HepG2 (cell line): ENCODE measurements around the gene GAPDH. TPM values are rescaled to one million over a fixed set of nuclear protein-coding genes. Genes with fewer than 3 reads are reported as not detected.

Experiments used
- ATAC-seq: fragments of 200-7000 bp; cut with Tn5 transposase; 3 replicates; pipeline ENCODE4 v1.9.1; 2020; ENCODE audit warnings: mild to moderate bottlenecking, moderate library complexity
- BruUV-seq: library from RNA; stranded (reverse); fragments of 400-500 nt; replicated peaks from 2 replicates; lab custom pipeline; 2021; lab: Mats Ljungman, UMichigan
- CTCF ChIA-PET: fragments of 300-600 bp; formaldehyde crosslinking; extraction: SDS; loops from one replicate; lab custom pipeline; 2021; ENCODE audit warnings: low total read pairs, inconsistent platforms, low intra/inter-chr PET ratio; lab: Yijun Ruan, JAX
- POLR2A ChIA-PET: fragments of 350-600 bp; sonication (Branson Sonifier 250); formaldehyde crosslinking; loops from one replicate; lab custom pipeline; 2020; ENCODE audit warnings: antibody characterized with exemption, inconsistent platforms; lab: Yijun Ruan, JAX
- DNase-seq: peaks from one replicate; pipeline ENCODE4 v3.0.0-alpha.2; 2015; ENCODE audit warnings: low spot score
- FAIRE-seq: peaks from 3 replicates; lab custom pipeline; 2011; peaks lifted over from hg19 to GRCh38; lab: Jason Lieb, UNC
- H2AFZ ChIP-seq: one replicate; pipeline ENCODE4 v1.6.1; 2011; ENCODE audit warnings: low read length, inconsistent platforms
- H3K27ac ChIP-seq: fragments of 300-600 bp; 3 replicates; pipeline ENCODE4 v1.8.0; 2011; ENCODE audit warnings: mixed run types, mild to moderate bottlenecking, mixed read lengths, low read length, inconsistent platforms; ENCODE audit not compliant: insufficient read depth; ENCODE audit errors: extremely low read length
- H3K27me3 ChIP-seq, 2 experiments: fragments of 200-600 bp in 1 of 2; 2 replicates in 1 of 2; 3 replicates in 1 of 2; pipeline versions ENCODE4 v1.6.0 to v1.8.0; 2011; ENCODE audit warnings: low read length in 2 of 2, mild to moderate bottlenecking in 2 of 2, moderate library complexity in 2 of 2, inconsistent platforms in 1 of 2; ENCODE audit not compliant: insufficient read depth in 2 of 2, control insufficient read depth in 1 of 2
- H3K36me3 ChIP-seq, 2 experiments: fragments of 200-600 bp in 1 of 2; replicated peaks in 1 of 2; 2 replicates in 1 of 2; 3 replicates in 1 of 2; pipeline versions ENCODE4 v1.5.1 to v1.8.0; 2011; ENCODE audit warnings: low read length in 2 of 2, inconsistent platforms in 1 of 2; ENCODE audit not compliant: insufficient read depth in 2 of 2, control insufficient read depth in 1 of 2
- H3K4me1 ChIP-seq: 2 replicates; pipeline ENCODE4 v1.5.1; 2012; ENCODE audit warnings: low read length, inconsistent platforms; ENCODE audit not compliant: insufficient read depth
- H3K4me2 ChIP-seq: 2 replicates; pipeline ENCODE4 v1.6.0; 2011; ENCODE audit warnings: low read depth, low read length, inconsistent platforms
- H3K4me3 ChIP-seq, 3 experiments: fragments of 200-600 bp in 1 of 3; sonication (generic), shearing (Covaris generic) in 1 of 3; replicated peaks in 1 of 3; 2 replicates each; pipeline ENCODE4 v1.5.1; 2011 to 2016; ENCODE audit warnings: low read length in 3 of 3, inconsistent platforms in 2 of 3, low read depth in 2 of 3, mild to moderate bottlenecking in 2 of 3, control low read depth in 1 of 3, mixed read lengths in 1 of 3; ENCODE audit not compliant: insufficient read depth in 1 of 3
- H3K79me2 ChIP-seq: one replicate; pipeline ENCODE4 v1.6.1; 2011; ENCODE audit warnings: low read length, inconsistent platforms; ENCODE audit not compliant: insufficient read depth
- H3K9ac ChIP-seq: 2 replicates; pipeline ENCODE4 v1.6.0; 2011; ENCODE audit warnings: mild to moderate bottlenecking, low read depth, low read length, inconsistent platforms; ENCODE audit not compliant: insufficient read depth
- H3K9me3 ChIP-seq: 2 replicates; pipeline ENCODE4 v1.5.1; 2012; ENCODE audit warnings: mild to moderate bottlenecking, low read length
- H4K20me1 ChIP-seq: 2 replicates; pipeline ENCODE4 v1.6.0; 2011; ENCODE audit warnings: inconsistent platforms, mild to moderate bottlenecking, low read length, moderate library complexity; ENCODE audit not compliant: insufficient read depth
- ARID3A ChIP-seq: IDR thresholded peaks from 2 replicates; pipeline ENCODE4 v1.6.1; 2012; ENCODE audit warnings: low read depth, low read length, improper control_type of control experiment
- ELF1 ChIP-seq: sonication (generic); formaldehyde crosslinking; IDR thresholded peaks from 2 replicates; pipeline ENCODE4 v1.4.0; 2020; ENCODE audit warnings: missing genetic modification reagents
- HDAC2 ChIP-seq: sonication (generic); formaldehyde crosslinking; IDR thresholded peaks from 2 replicates; pipeline ENCODE4 v1.4.0; 2020; ENCODE audit warnings: missing genetic modification reagents
- SNAI1 ChIP-seq: sonication (generic); formaldehyde crosslinking; IDR thresholded peaks from 2 replicates; pipeline ENCODE4 v1.5.0; 2020; ENCODE audit warnings: mild to moderate bottlenecking, missing genetic modification reagents, borderline replicate concordance
- ZBTB7A ChIP-seq: sonication (generic); formaldehyde crosslinking; IDR thresholded peaks from 2 replicates; pipeline ENCODE4 v1.8.0; 2022; ENCODE audit warnings: mild to moderate bottlenecking, missing genetic modification reagents
- ZNF121 ChIP-seq: sonication (generic); formaldehyde crosslinking; IDR thresholded peaks from 2 replicates; pipeline ENCODE4 v1.5.0; 2020; ENCODE audit warnings: mild to moderate bottlenecking, missing genetic modification reagents
- ZNF512B ChIP-seq: sonication (generic); formaldehyde crosslinking; IDR thresholded peaks from 2 replicates; pipeline ENCODE4 v1.5.1; 2020; ENCODE audit warnings: missing genetic modification reagents, mild to moderate bottlenecking, borderline replicate concordance
- ZNF720 ChIP-seq: sonication (generic); formaldehyde crosslinking; IDR thresholded peaks from 2 replicates; pipeline ENCODE4 v1.4.0; 2020; ENCODE audit warnings: missing genetic modification reagents
- ZNF737 ChIP-seq: sonication (generic); formaldehyde crosslinking; IDR thresholded peaks from 2 replicates; pipeline ENCODE4 v1.5.0; 2020; ENCODE audit warnings: missing genetic modification reagents, mild to moderate bottlenecking, borderline replicate concordance
- WGBS: methylation state at CpG from one replicate; pipeline ENCODE4 v1.1.6; 2017; ENCODE audit warnings: low lambda C conversion rate; 5-methylcytosine and 5-hydroxymethylcytosine counted together
- in situ Hi-C: cut with HindIII; loops from 2 replicates; pipeline ENCODE4 v1.10.0; 2017; ENCODE audit warnings: low pct_unique_long_range_greater_than_20kb; ENCODE audit not compliant: extremely low pct_ligation_motif_present
- intact Hi-C: fragments of 100-400 bp; cut with micrococcal nuclease; formaldehyde crosslinking; loops from one replicate; pipeline ENCODE4 v1.10.0; 2022; ENCODE audit not compliant: unreplicated experiment
- polyA plus RNA-seq, 8 experiments: library from polyadenylated mRNA; depleted of rRNA in 3 of 8; stranded (reverse) in 7 of 8; unstranded in 1 of 8; fragments of >200 nt; fragmentation: Illumina TruSeq in 4 of 8; extraction: Trizol in 4 of 8; gene quantifications; 2 replicates each; pipeline versions ENCODE4 v1.2.1 to v1.2.3, GENCODE V29; 2011 to 2016; ENCODE audit warnings: low read depth in 4 of 8, missing spikeins in 1 of 8, mixed read lengths in 1 of 8; ENCODE audit not compliant: insufficient read depth in 1 of 8
- total RNA-seq, 5 experiments: library from RNA; depleted of rRNA; stranded (reverse); fragments of >200 nt; fragmentation: Illumina TruSeq; extraction: Trizol; gene quantifications; 2 replicates each; pipeline ENCODE4 v1.2.3, GENCODE V29; 2016; ENCODE audit warnings: low read depth in 1 of 5
- TF ChIP-seq, protein P1 (sequence below): sonication (generic); formaldehyde crosslinking; IDR thresholded peaks from 2 replicates; pipeline ENCODE4 v1.5.1; 2020; ENCODE audit warnings: missing genetic modification reagents, mild to moderate bottlenecking, borderline replicate concordance
- TF ChIP-seq, protein P2 (sequence below): sonication (generic); formaldehyde crosslinking; IDR thresholded peaks from 2 replicates; pipeline ENCODE4 v1.8.0; 2022; ENCODE audit warnings: mild to moderate bottlenecking, missing genetic modification reagents, borderline replicate concordance

Gene GAPDH
- total and polyA plus RNA-seq, 2 of the 13 experiments (the other 11 are each of a cell fraction or from before 2014, with no cell fraction given): 3,038 to 12,722 TPM

DNA sequence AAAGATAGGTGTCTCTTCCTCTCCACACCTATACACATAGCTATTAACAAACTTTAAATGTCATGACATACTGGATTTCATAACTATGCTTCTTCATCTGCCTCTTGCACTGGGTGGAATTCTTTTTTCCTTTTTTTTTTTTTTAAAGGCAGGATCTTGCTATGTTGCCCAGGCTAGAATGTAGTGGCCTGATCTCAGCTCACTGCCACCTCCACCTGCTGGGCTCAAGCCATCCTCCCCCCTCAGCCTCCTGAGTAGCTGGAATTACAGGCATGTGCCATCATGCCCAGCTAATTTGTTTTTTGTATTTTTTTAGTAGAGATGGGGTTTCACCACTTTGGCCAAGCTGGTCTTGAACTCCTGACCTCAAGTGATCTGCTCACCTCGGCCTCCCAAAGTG lies 46.1 kb upstream of the GAPDH start:
- no peak for FAIRE-seq

DNA sequence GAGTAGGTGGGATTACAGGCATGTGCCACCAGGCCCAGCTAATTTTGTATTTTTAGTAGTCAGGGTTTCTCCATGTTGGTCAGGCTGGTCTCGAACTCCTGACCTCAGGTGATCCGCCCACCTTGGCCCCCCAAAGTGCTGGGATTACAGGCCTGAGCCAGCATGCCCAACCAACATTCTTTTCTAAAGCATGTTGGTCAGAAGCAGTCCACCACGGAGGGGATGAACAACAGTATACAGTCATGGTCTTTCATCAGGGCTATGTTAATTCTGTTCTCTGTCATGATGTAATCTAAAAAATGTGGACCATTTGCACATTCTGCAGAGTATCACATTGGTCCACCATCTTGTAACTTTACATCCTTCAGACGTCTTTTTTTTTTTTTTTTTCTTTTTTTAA lies 44.9 kb upstream of the GAPDH start:
- in situ Hi-C loops: no loop called here
- DNase-seq: no peak

More for the DNA sequence above, 46.1 kb upstream of the GAPDH start:
- Histone ChIP-seq H3K4me2 (no peak overlapping the region), H3K27ac (no peak overlapping the region), H3K9me3 (no peaks in the 10 kb centered on the region), H3K27me3 (no peaks in the 10 kb centered on the region; a peak in 1 of 5 replicates), H3K9ac (no peak overlapping the region), H4K20me1 (no peaks in the 10 kb centered on the region), H2AFZ (no peak overlapping the region), H3K4me1 (peaks cover 9% of the 10 kb centered on the region), H3K4me3 (no peak overlapping the region), H3K79me2 (peaks cover 11% of the 10 kb centered on the region), H3K36me3 (0 out of 5 replicates have a peak, but pooled peaks cover 0 to 7% of the 10 kb centered on the region in 2 experiments)
- 33% methylated on average over 1 of the region's 1 CpG for WGBS
- intact Hi-C loops (no loop called here), in situ Hi-C loops (no loop called here)
- POLR2A ChIA-PET: interaction anchor here (1.0 to 1.2 kb wide), 2 partner anchors 46 to 49 kb away, joined by 3 read pairs; partner anchors contain the start of gene GAPDH
- no TSS peak for BruUV-seq
- DNase-seq (no peak), ATAC-seq (no peak)
- TF ChIP-seq ZNF121 (peak; percentile 58; the same call in 1 of the 2 replicates), ZNF720 (CRISPR knock-in tag) (no peak), SNAI1 (no peak)
- CTCF ChIA-PET: no interaction called here

More for the DNA sequence above, 44.9 kb upstream of the GAPDH start:
- intact Hi-C loops: no loop called here
- no TSS peak for BruUV-seq
- TF ChIP-seq, protein P1, sequence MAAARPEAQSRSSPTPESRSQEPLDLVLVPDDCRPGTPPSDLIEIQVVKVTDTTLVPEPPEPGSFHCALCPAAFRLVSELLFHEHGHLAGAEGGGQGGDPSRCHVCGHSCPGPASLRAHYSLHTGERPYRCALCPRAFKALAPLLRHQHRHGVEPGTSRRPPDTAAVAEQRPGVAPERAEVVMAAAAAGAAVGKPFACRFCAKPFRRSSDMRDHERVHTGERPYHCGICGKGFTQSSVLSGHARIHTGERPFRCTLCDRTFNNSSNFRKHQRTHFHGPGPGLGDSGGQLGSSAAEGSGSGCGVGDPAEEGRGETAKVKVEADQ (CRISPR knock-in tag): no peak
- TF ChIP-seq ELF1 (no peak), HDAC2 (CRISPR knock-in tag) (no peak), ARID3A (no peak), ZBTB7A (CRISPR knock-in tag) (no peak), ZNF737 (CRISPR knock-in tag) (no peak), ZNF512B (CRISPR knock-in tag) (no peak)
- TF ChIP-seq, protein P2, sequence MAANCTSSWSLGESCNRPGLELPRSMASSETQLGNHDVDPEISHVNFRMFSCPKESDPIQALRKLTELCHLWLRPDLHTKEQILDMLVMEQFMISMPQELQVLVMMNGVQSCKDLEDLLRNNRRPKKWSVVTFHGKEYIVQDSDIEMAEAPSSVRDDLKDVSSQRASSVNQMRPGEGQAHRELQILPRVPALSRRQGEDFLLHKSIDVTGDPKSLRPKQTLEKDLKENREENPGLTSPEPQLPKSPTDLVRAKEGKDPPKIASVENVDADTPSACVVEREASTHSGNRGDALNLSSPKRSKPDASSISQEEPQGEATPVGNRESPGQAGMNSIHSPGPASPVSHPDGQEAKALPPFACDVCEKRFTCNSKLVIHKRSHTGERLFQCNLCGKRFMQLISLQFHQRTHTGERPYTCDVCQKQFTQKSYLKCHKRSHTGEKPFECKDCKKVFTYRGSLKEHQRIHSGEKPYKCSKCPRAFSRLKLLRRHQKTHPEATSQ: no peak
- Histone ChIP-seq H3K79me2 (peaks cover 16% of the 10 kb centered on the region), H3K4me3 (no peak overlapping the region), H2AFZ (no peak overlapping the region), H3K27me3 (no peaks in the 10 kb centered on the region; a peak in 1 of 5 replicates), H3K27ac (no peak overlapping the region), H3K4me2 (no peak overlapping the region), H4K20me1 (peaks cover 6% of the 10 kb centered on the region), H3K36me3 (0 out of 5 replicates have a peak, but pooled peaks cover 0 to 7% of the 10 kb centered on the region in 2 experiments), H3K4me1 (peaks cover 9% of the 10 kb centered on the region), H3K9ac (no peak overlapping the region), H3K9me3 (no peaks in the 10 kb centered on the region)
- ATAC-seq (no peak), FAIRE-seq (no peak)
- WGBS: 68% methylated on average over 4 of the region's 4 CpGs
- ChIA-PET POLR2A (interaction anchor here (0.6 kb wide), 1 partner anchor 97 kb away, joined by 3 read pairs; no protein-coding TSS in a partner anchor), CTCF (no interaction called here)
